Renal pelvis (tissue), 4 donors: Measurements from ENCODE around the gene TEX264. TPM values are rescaled to one million over a fixed set of nuclear protein-coding genes. Genes with fewer than 3 reads are reported as not detected.
A peak's percentile ranks its signal among the peaks of the same experiment; 100 is the strongest.

Experiments used
- DNase-seq: peaks from one replicate; pipeline ENCODE4 v3.0.0-alpha.2; 2013
- polyA plus RNA-seq, 3 donors: library from polyadenylated mRNA; unstranded; fragments of 120-200 nt; gene quantifications; one replicate each; pipeline ENCODE4 v1.2.1, GENCODE V29; 2013; ENCODE audit not compliant: insufficient read length in 3 of 3

The TEX264 gene
- polyA plus RNA-seq, 3 donors = 68.9 to 75.6 (median 69.9) TPM

DNA sequence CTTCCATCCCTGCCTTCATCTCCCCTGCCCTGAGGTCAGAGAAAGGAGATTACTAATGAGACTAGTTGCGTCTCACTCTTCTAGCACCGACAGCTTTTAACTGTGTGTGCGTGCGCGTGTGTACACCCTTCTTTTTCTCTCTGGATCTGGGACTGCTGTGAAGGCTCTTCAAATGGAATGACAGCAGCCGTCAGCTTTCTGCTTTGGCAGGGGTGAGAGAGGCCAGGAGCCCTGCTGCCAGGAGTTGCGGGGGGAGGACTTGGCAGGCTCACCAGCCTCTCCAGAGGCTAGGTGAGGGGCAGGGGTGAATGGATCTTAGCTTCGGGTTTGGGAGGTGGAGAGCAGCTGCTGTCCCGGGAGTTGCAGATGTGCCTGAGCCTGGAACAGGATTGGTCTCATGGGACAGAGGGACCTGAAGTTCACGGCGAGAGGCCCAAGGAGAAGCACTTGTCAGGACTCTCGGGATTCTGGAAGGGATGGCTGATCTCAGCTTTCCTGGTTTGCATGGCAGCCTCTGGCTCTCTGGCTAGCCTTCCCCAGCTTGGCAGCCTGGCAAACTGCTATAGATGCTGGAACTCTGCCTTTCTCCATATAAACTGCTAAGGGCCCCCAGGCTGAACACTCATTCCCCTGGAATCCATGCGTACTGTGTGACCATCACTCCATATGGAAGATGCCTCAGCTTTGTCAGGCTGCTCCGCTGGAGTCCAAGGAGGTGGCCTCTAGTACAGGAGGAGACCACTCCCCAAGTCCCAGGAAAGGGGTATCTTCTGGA, 16.6 kb downstream of the TEX264 start:
- no peak for DNase-seq

DNA sequence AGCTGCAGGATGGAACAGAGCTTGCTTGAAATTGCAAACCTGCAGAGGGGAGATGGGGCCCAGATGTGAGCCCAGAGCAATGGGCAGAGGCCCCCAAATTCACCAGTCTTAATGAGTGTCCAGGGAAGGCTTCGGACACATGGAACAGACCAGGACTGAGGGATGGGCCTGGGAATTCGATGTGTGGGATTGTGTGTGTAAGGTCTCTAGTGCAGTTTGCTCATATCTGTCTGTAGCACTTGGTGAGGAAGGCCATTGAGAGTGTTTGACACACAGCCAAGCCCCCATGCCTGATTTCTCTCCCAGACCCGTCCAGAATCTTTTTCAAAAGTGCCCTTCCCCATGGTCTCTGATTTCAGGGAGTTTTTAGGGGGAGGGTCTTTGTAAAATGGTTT, 17.2 kb downstream of the TEX264 start:
- DNase-seq = no peak

DNA sequence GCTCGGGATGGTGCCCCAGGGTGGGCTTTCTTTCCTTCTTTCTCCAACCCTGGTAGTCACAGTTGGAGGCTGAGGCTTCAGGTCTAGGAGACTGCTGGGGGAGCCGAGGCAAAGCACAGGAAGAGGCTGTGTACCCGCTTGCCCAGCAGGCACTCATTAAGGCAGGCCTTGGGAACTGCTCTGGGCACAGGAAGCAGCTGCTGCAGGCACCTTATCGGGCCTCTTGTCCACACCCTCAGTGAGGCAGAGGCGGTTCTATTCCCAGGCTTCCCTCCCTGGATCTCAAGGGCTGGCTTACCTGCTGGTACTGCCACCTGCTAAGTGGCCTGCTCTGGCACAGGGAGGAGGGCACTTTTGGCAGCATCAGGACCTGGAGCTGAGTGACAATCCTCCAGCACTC, 20.0 kb downstream of the TEX264 start:
- DNase-seq = no peak

GRCh38 chr3:51691949-51692348, 20.9 kb downstream of the TEX264 start:
- DNase-seq = no peak

DNA sequence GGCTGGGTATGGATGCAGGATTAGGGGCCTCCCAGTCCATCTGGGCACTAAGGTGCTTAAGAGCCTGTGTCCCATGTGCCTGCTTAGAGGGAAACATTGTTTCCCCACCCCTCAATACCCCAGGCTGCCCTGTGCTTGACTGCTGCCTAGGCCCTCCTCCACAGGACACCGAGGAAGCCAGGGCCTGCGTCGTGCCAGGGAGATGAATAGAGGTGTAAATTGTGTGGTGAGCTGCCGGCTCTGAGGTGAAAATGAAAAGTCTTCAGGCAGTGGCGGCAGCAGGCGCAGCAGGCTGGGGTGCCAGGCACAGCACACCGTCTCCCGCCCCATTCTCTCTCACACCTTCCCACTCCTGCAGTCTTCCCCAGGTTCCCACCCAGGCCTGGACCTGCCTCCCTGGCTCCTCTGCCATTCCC, 21.9 kb downstream of the TEX264 start:
- no peak for DNase-seq

GRCh38 chr3:51696954-51697353, 25.9 kb downstream of the TEX264 start:
- DNase-seq = no peak

DNA sequence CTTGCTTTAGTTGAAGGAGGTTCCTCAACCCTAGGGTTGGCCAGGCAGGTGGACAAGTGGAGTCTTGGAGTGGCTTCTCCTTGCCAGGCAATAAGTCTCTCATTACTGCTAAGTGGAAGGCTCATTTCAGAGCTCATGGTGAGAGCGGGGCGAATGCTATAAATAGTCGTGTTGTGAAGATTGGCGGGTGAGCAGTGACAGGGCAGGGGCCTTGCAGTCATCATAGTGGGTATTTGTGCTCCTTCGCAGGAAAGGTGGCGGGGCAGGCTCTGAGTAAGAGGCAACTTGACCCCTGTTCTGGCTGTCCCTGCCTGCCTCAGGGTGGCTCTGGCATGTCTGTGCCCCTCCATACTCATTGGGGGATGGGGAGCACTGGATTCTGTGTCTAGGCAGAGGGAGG, 27.2 kb downstream of the TEX264 start:
- no peak for DNase-seq

GRCh38 chr3:51700403-51700802, 29.4 kb downstream of the TEX264 start:
- no peak for DNase-seq

DNA sequence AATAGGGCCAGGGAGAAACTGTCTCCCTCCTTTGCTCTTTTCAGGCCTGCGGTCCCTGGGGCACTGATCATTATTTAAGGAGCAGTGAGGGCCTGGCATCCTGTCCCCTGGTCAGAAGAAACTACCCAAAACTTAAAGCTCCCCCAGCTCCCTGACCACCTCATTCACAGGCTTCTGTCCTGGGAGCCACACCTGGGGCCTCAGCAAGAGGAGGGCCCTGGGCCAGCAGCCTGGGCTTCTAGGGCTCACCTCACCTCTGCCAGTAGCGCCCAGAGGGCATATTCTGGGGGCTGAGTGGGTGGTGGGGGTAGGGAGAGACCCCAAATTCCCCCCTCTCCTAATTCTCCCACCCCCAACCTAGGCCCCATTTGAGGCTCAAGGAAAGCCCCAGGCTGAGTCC, 31.1 kb downstream of the TEX264 start:
- DNase-seq = no peak

GRCh38 chr3:51703068-51703760, 32.2 kb downstream of the TEX264 start:
- no peak for DNase-seq

DNA sequence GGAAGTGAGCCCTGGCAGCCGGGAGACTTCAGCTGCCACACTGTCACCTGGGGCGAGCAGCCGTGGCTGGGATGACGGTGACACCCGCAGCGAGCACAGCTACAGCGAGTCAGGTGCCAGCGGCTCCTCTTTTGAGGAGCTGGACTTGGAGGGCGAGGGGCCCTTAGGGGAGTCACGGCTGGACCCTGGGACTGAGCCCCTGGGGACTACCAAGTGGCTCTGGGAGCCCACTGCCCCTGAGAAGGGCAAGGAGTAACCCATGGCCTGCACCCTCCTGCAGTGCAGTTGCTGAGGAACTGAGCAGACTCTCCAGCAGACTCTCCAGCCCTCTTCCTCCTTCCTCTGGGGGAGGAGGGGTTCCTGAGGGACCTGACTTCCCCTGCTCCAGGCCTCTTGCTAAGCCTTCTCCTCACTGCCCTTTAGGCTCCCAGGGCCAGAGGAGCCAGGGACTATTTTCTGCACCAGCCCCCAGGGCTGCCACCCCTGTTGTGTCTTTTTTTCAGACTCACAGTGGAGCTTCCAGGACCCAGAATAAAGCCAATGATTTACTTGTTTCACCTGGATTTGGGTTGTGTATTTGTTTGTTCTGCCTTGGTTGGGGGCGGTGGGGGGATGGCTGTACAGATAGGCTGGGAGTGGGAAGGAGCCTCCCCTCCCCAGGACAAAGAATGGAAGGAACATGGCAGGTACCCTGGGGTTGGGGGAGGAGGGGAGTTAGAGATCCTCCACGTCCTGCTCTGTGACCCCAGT, 32.9 kb downstream of the TEX264 start:
- DNase-seq = no peak

- DNase-seq = no peak
Measured at GRCh38 chr3:51704511-51704950, 33.5 kb downstream of the TEX264 start.

DNA sequence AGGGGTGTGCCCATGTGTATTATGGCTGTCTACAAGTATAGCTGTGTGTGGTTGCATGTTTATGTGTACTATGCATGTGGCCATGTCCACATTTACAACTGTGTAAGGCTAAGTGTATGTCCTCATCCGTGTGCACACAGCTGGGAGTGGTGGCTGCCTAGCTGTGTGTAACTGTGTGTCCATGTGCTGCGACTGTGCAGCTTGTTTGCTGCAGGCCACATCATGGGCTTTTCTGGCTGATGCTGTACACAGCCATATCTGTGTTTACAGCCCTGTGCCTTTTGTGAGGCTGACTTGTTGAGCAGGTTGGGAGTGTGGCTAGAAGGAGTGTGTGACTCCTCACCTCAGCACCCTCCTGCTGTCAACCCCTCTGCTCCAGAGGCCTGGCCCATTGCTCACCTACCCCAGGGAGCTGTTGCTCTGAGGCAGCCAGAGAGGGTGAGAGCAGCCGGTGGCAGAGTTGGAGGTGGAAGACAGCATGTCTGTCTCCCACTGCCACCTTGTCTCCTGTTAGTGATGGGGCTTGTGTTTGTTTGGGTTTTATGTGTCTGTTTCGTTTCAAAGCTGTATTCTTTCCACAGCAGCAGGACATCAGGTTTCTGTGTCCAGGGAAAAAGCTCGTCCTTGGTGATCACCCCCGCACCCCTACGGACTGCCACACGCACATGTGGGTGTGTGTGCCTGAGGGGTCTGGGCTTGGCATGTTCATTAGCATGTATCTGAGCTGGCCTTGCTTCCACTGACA, 34.4 kb downstream of the TEX264 start:
- no peak for DNase-seq

GRCh38 chr3:51706021-51706485, 35.0 kb downstream of the TEX264 start:
- no peak for DNase-seq

DNA sequence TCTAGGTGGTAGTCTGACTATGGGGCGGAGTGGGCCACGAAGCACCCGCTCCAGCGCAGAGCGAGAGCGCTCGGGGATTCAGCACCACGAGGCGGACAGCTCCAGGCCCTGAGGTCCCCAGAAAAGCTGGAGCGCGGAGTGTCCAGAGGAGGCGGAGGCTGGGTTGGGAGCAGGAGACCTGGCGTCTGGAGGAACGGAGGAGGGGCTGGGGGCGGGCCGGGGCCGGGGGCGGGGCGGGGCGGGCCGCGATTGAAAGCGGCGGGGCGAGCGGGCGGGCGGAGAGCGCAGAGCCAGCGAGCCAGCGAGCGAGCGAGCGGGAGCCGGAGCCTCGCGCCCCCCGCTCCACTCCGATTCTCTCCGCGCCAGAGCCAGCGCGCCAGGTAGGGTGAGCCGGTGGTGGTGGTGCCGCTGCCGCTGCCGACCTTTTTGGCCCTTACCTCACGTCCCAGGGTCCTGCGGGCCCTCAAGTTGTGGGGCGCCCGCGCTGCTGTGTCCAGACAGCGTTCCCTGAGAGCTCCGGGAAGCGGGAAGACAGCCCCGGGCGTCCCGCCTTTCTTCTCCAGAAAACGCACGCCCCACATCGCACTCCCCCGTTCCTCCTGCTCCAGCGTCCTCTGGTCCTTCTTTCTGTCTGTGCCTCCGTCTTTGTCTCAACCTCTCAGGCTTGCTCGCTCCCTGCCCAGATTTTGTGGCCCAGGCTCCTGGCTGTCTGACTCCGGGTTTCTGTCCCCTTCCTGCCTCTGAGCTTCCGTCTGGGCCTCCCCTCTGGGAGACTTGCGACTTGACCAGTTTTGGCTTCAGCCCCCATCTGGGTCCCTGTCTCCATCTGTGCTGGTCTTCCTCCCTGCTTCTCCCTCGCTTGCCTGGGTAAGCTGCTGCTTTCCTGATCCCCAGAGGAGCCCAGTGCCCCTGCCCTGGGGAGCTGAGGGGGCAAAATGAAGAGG, 36.0 kb downstream of the TEX264 start, which contains the start of gene GRM2:
Gene GRM2 (plus strand): TSS at position 281 of the 944 bp plus-strand sequence. CDS start 1,916 bp downstream, outside the sequence.
- peak; percentile 91 for DNase-seq

DNA sequence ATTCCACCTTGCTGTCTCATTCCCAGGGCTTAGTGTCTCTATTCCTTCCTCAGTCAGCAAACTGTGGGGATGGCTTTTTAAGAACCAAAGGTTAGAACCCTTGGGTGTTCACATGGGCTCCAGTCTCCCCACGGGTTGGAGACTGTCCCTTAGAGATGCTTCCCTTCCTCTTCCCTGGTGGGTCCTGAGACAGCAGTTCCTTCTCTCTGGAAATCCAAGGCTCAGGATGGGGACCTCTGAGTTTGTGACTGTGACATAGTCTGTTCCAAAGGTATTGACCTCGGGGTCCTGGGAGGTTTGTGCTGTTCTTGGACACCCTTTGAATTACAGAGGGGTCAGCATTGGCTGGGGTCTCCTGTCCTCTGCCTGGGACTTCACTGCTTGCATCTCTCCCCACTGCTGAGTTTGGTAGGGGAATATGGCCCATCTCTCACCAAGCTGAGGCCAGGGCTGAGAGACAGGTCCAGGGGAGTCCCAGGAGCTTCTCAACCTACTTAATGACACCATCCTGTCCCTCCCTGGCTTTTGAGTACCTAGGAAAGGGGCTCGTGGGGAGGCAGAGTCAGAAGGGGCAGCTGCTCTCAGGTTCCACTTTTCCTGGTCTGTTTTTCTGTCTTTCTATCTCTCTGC, 37.3 kb downstream of the TEX264 start:
- no peak for DNase-seq

DNA sequence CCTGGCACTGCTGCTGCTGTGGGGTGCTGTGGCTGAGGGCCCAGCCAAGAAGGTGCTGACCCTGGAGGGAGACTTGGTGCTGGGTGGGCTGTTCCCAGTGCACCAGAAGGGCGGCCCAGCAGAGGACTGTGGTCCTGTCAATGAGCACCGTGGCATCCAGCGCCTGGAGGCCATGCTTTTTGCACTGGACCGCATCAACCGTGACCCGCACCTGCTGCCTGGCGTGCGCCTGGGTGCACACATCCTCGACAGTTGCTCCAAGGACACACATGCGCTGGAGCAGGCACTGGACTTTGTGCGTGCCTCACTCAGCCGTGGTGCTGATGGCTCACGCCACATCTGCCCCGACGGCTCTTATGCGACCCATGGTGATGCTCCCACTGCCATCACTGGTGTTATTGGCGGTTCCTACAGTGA, 38.0 kb downstream of the TEX264 start:
- DNase-seq = no peak

DNA sequence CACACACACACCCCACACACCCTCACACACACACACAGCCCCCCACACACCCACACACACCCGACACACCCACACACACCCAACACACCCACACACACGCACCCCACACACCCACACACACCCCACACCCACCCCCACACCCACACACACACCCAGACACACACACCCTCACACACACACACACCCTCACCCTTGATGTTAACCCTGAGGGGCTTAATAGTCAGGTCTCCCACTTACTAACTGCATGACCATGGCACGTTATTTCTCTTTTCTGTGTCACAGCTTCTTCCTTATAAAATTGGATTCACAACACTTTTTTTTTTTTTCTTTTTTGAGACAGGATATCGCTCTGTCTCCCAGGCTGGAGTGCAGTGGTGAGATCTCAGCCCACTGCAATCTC, 38.6 kb downstream of the TEX264 start:
- DNase-seq = no peak

GRCh38 chr3:51710631-51711351, 39.7 kb downstream of the TEX264 start:
- no peak for DNase-seq
